NCI-H345 (cell line): ENCODE measurements around the gene FAM72D.
"Not testable (repeated sequence)": the region's sequence is repeated elsewhere in the genome, so short reads cannot be mapped to it uniquely, and the experiment has no call there.

ENCODE experiments used
- DNase-seq: peaks from one replicate; lab custom pipeline; 2025; lab: John Stamatoyannopoulos, UW

FAM72D gene

DNA sequence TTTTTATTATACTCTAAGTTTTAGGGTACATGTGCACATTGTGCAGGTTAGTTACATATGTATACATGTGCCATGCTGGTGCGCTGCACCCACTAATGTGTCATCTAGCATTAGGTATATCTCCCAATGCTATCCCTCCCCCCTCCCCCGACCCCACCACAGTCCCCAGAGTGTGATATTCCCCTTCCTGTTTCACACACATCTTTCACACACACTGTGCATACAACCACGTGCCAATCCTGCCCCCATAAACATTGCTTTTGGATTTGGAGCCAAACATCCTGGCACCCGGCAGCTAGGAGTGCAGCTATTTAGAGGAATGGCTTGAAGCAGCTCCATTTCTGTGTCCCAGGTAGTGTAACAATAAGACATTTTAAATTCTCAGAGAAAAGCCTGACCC, 51.4 kb downstream of the FAM72D start:
- DNase-seq, result not testable (repeated sequence)

DNA sequence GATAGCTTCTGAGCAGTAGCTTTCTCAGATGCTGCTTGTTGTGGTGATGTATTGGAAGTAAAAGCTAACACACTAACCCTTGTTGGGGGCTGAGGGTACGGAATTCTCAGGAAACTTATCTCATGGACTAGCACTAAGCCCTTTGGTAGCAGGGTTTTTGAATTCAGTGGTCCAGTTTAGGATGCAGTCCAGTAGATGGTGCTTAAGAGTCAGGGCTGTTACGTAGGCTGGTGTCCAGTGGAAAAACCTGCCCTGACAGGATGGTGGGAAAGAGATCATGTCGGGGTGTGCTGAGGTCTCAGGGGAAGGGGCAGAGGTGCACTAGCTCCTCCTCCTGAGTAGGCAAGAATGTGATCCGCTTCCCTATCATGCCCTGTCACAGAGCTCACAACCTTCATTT, 59.6 kb downstream of the FAM72D start:
- DNase-seq, result not testable (repeated sequence)

DNA sequence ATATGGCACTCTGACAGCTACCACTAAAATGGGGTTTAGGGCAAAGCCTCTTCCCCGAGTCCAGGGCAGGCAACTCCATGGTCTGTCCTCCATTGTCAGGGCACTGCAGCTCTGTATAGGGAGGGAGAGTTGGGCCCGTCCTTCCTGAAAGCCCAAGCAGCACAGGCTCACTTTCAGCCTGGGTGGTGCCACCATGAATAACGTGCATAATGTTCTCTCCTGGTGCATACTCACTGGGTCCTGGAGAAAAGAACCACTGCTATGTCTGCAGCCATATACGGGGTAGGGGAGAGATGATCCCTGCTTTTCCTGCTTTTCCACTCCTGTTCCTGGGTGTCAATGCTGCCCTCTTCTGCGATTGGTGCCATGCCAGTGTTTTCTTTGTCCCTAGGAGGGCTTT, 60.1 kb downstream of the FAM72D start:
- DNase-seq, result not testable (repeated sequence)

DNA sequence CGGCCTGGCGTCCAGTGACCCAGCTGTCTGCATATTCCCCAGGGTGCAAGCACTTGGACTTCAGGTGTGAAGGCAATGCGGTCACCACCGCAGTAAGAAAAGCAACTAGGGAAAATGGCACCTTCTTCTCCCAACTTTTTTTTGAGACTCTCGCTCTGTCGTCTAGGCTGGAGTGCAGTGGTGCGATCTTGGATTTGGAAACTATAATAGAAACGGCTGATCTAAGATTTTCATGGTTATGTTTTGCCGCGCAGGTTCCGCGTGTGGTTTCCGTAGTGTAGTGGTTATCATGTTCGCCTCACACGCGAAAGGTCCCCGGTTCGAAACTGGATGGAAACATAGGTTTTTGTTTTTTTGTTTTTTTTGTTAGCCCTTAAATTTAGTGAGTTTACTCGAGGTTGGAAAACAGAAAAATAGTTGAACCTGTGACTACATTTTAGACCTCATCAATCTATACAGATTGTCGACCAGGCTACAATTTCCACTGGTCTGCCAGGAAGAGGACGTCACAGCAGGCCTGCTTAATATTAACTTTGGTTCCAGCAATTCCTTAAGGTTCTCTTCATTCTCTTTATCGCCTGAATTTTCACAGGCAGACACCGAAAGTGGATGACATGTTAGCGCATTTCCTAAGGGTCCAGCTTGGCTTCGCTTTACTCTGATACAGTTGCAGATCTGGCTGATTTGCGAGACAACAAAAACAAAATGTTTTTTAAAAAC, 61.3 kb downstream of the FAM72D start:
- DNase-seq, result not testable (repeated sequence)

DNA sequence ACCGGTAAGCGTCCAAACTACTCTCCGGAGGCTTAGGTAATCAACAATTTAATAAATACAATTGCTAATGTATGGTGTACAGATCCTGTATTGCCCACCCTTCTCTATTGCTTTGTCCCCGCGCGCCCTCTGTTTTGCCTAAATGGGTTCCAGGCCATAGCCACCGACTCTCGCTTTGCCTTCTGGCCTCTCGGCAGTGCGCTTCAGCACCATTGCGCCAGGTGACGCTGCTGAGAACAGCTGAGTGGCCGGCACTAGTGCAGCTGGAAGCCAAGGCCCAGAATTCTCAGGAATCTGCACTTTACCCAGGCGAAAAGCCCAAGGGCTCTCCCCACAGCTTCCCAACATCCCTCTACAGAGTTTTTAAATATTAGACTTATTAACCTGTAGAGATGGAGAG, 61.9 kb downstream of the FAM72D start:
- not testable (repeated sequence) for DNase-seq

DNA sequence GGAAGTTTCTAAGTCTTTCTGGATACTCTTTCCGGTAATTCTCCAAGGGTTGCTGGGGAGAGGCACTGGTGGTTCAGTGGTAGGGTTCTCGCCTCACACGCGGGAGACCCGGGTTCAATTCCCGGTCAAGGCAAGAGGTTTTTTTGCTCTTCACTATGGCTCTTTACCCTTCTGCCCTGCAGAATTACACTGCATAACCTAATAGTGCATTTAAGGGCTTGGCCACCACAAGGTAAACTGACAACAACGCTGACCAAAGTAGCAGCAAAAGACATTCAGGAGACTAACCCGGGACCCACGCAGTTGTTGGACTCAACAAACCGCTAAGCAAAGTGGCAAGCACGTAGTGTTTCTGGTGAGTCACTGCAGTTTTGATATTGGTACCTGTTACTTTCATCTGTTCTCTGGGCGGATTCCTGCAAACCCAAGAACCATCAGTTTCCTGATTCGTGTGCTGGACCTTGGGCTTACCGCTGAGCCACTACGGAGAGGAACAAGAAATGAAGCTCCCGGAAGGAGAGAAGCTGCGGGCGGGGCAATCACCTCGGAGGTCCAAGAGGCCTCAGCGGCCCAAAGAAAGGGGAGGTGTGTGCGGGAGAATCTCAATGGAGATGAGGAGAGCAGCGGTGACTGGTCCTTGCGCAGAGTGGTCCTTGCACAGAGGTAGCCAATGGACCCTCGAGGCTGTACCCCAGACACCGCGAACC, 65.4 kb downstream of the FAM72D start:
- not testable (repeated sequence) for DNase-seq
